Endothelial cell of umbilical vein (primary cell): Measurements from ENCODE around the gene UBE2L3. TPM values are rescaled to one million over a fixed set of nuclear protein-coding genes. Genes with fewer than 3 reads are reported as not detected.
"Not testable (repeated sequence)": the region's sequence is repeated elsewhere in the genome, so short reads cannot be mapped to it uniquely, and the experiment has no call there.

Source experiments
- BruUV-seq: library from RNA; stranded (reverse); fragments of 400-500 nt; replicated peaks from 2 replicates; lab custom pipeline; 2021; lab: Mats Ljungman, UMichigan
- CTCF ChIA-PET: fragments of 300-600, 350-600 bp; sonication (Branson Sonifier 250); formaldehyde crosslinking; loops from one replicate; lab custom pipeline; 2021; ENCODE audit warnings: antibody characterized with exemption, inconsistent platforms; lab: Charles Lee
- POLR2A ChIA-PET: fragments of 300-600, 350-600 bp; sonication (Branson Sonifier 250); formaldehyde crosslinking; loops from one replicate; lab custom pipeline; 2021; ENCODE audit warnings: antibody characterized with exemption, inconsistent platforms; lab: Charles Lee
- DNase-seq: peaks from one replicate; pipeline ENCODE4 v3.0.0-alpha.2; 2011; ENCODE audit warnings: low read depth, low spot score
- FAIRE-seq: peaks from 2 replicates; lab custom pipeline; 2011; peaks lifted over from hg19 to GRCh38; lab: Jason Lieb, UNC
- H2AFZ ChIP-seq: 2 replicates; pipeline ENCODE4 v1.6.0; 2012; ENCODE audit warnings: low read depth, low read length, control low read depth, inconsistent platforms
- H3K27ac ChIP-seq: 2 replicates; pipeline ENCODE4 v1.5.1; 2011; ENCODE audit warnings: low read depth, mild to moderate bottlenecking, control low read depth, low read length, moderate library complexity; ENCODE audit not compliant: insufficient read depth
- H3K27me3 ChIP-seq, 2 experiments: 2 replicates each; pipeline versions ENCODE4 v1.6.0 to v1.6.1; 2011; ENCODE audit warnings: low read length in 2 of 2, mixed read lengths in 1 of 2; ENCODE audit not compliant: control insufficient read depth in 2 of 2, insufficient read depth in 2 of 2
- H3K36me3 ChIP-seq, 2 experiments: 2 replicates in 1 of 2; 3 replicates in 1 of 2; pipeline ENCODE4 v1.5.1; 2011; ENCODE audit warnings: low read length in 2 of 2, mild to moderate bottlenecking in 1 of 2, moderate library complexity in 1 of 2; ENCODE audit not compliant: control insufficient read depth in 2 of 2, insufficient read depth in 2 of 2; ENCODE audit errors: extremely low read depth in 1 of 2
- H3K4me1 ChIP-seq: 3 replicates; pipeline ENCODE4 v1.5.1; 2011; ENCODE audit warnings: mild to moderate bottlenecking, low read length; ENCODE audit not compliant: control insufficient read depth, insufficient read depth; ENCODE audit errors: extremely low read depth
- H3K4me2 ChIP-seq: 2 replicates; pipeline ENCODE4 v1.6.1; 2011; ENCODE audit warnings: low read length, control low read depth, mixed read lengths; ENCODE audit not compliant: insufficient read depth
- H3K4me3 ChIP-seq, 3 experiments: fragments of 200-600 bp in 1 of 3; sonication (generic), shearing (Covaris generic) in 1 of 3; replicated peaks in 1 of 3; 2 replicates each; pipeline ENCODE4 v1.5.1; 2011 to 2016; ENCODE audit warnings: control low read depth in 3 of 3, low read length in 3 of 3, mild to moderate bottlenecking in 2 of 3, inconsistent platforms in 1 of 3, low read depth in 1 of 3, moderate library complexity in 1 of 3; ENCODE audit not compliant: insufficient read depth in 1 of 3
- H3K79me2 ChIP-seq: 2 replicates; pipeline ENCODE4 v1.6.0; 2012; ENCODE audit warnings: low read length, inconsistent platforms; ENCODE audit not compliant: control insufficient read depth, insufficient read depth
- H3K9ac ChIP-seq: replicated peaks from 2 replicates; pipeline ENCODE3; 2011; ENCODE audit warnings: low read length, control low read depth; ENCODE audit not compliant: insufficient read depth; ENCODE audit errors: extremely low read depth
- H3K9me1 ChIP-seq: replicated peaks from 3 replicates; pipeline ENCODE4 v1.6.0; 2011; ENCODE audit warnings: mild to moderate bottlenecking, low read length; ENCODE audit not compliant: control insufficient read depth, insufficient read depth; ENCODE audit errors: extremely low read depth
- H3K9me3 ChIP-seq: replicated peaks from 2 replicates; pipeline ENCODE4 v1.5.1; 2012; ENCODE audit warnings: low read length, inconsistent platforms; ENCODE audit not compliant: control insufficient read depth, insufficient read depth
- H4K20me1 ChIP-seq: replicated peaks from 2 replicates; pipeline ENCODE3; 2011; ENCODE audit warnings: mild to moderate bottlenecking, low read length; ENCODE audit not compliant: control insufficient read depth, insufficient read depth; ENCODE audit errors: extremely low read depth
- MYC ChIP-seq: IDR thresholded peaks from one replicate; pipeline ENCODE4 v1.6.1; 2011; ENCODE audit warnings: mild to moderate bottlenecking, low read depth, low read length
- POLR2A ChIP-seq: IDR thresholded peaks from 2 replicates; pipeline ENCODE4 v1.6.1; 2012; ENCODE audit warnings: low read depth, mild to moderate bottlenecking, control low read depth, low read length
- dilution Hi-C: fragments of 300-500 bp; cut with MboI; formaldehyde crosslinking; loops from one replicate; pipeline ENCODE4 v1.15.0; 2019; ENCODE audit warnings: low sequenced_read_pairs; ENCODE audit not compliant: extremely low pct_ligation_motif_present
- intact Hi-C: fragments of 100-400 bp; cut with micrococcal nuclease; formaldehyde crosslinking; loops from one replicate; pipeline ENCODE4 v1.10.0; 2022
- polyA plus RNA-seq, 4 experiments: library from polyadenylated mRNA; depleted of rRNA in 3 of 4; stranded (reverse) in 3 of 4; unstranded in 1 of 4; fragments of >200 nt; gene quantifications; 2 replicates each; pipeline versions ENCODE4 v1.2.1 to v1.2.3, GENCODE V29; 2011 to 2012; ENCODE audit warnings: missing spikeins in 1 of 4
- total RNA-seq: library from RNA; stranded (reverse); gene quantifications from 2 replicates; pipeline ENCODE4 v1.2.3, GENCODE V29; 2021
- TF ChIP-seq, protein P1 (sequence below): IDR thresholded peaks from 2 replicates; pipeline ENCODE4 v1.6.1; 2011; ENCODE audit not compliant: insufficient read depth, insufficient read length

Gene UBE2L3
- total and polyA plus RNA-seq, 2 donors (not counting 3 experiments of a cell fraction or from before 2014, with no cell fraction given), result 66.0 to 83.5 TPM

DNA sequence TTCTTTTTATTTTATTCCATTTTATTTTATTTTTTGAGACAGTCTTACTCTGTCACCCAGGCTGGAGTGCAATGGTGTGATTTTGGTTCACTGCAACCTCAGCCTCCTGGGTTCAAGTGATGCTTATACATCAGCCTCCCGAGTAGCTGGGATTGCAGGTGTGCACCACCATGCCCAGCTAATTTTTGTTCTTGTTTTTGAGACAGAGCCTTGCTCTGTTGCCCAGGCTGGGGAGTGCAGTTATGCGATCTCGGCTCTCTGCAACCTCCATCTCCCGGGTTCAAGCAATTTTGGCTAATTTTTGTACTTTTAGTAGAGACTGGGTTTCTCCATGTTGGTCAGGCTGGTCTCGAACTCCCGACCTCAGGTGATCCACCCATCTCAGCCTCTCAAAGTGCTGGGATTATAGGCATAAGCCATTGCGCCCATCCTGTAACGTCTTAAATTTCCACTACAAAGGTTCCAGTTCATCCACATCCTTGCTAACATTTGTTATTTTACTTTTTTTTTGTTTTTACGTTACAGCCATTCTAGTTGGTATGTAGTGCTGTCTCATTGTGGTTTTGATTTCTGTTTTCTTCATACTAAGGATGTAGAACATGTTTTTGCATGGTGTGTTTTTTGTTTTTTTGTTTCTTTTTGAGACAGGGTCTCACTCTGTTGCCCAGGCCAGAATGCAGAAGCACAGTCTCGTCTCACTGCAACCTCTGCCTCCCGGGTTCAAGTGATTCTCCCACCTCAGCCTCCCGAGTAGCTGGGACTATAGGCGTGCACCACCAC lies 29.0 kb downstream of the UBE2L3 start:
- H3K4me1 ChIP-seq, POLR2A ChIA-PET, H3K4me2 ChIP-seq, BruUV-seq, intact Hi-C loops, H3K9me1 ChIP-seq, H3K9ac ChIP-seq, H4K20me1 ChIP-seq, H3K27me3 ChIP-seq, H2AFZ ChIP-seq, H3K27ac ChIP-seq, H3K4me3 ChIP-seq, FAIRE-seq, dilution Hi-C loops, DNase-seq, H3K9me3 ChIP-seq: not testable (repeated sequence)
- CTCF ChIA-PET, result interaction anchor here (1.1 kb wide), 1 partner anchor 33 kb away, joined by 5 read pairs; no protein-coding TSS in a partner anchor
- peaks cover 99% of the 10 kb centered on the region for H3K79me2 ChIP-seq
- H3K36me3 ChIP-seq, result peaks cover 16 to 29% of the 10 kb centered on the region in 2 experiments

DNA sequence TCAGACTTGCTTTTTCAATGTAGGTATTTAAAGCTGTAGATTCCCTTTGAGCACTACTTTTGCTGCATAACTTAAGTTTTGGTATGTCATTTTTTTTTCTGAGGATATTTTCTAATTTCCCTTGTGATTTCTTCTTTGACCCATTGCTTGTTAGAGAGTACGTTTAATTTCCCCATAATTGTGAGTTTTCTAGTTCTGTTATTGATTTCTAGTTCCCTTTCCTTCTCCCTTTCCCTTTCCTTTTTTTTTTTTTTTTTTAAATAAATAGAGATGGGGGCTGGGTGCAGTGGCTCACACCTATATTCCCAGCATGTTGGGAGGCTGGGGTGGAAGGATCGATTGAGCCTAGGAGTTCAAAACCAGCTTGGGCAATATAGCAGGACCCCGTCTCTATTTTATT lies 30.8 kb downstream of the UBE2L3 start:
- dilution Hi-C loops, result no loop called here
- TF ChIP-seq MYC (no peak), POLR2A (no peak)
- TF ChIP-seq, protein P1, sequence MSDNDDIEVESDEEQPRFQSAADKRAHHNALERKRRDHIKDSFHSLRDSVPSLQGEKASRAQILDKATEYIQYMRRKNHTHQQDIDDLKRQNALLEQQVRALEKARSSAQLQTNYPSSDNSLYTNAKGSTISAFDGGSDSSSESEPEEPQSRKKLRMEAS, result no peak
- Histone ChIP-seq H3K4me1 (peaks cover 4% of the 10 kb centered on the region), H3K27me3 (no peaks in the 10 kb centered on the region), H4K20me1 (peaks cover 7% of the 10 kb centered on the region), H3K79me2 (peaks cover 96% of the 10 kb centered on the region), H3K4me3 (no peak overlapping the region), H3K36me3 (peaks cover 15 to 18% of the 10 kb centered on the region in 2 experiments), H3K9ac (no peak overlapping the region), H3K27ac (no peak overlapping the region), H3K9me1 (no peaks in the 10 kb centered on the region), H2AFZ (no peak overlapping the region), H3K9me3 (no peaks in the 10 kb centered on the region), H3K4me2 (no peak overlapping the region)
- FAIRE-seq (no peak), DNase-seq (no peak)
- intact Hi-C loops, result no loop called here
- POLR2A ChIA-PET, result no interaction called here
- CTCF ChIA-PET, result interaction anchor here (0.6 to 1.0 kb wide), 3 partner anchors 10 to 18 kb away, joined by 3 to 4 read pairs (median 3); no protein-coding TSS in a partner anchor
- no TSS peak for BruUV-seq
